H1 (cell line): ENCODE measurements around the gene NCOA1. TPM values are rescaled to one million over a fixed set of nuclear protein-coding genes. Genes with fewer than 3 reads are reported as not detected.

Source experiments
- BCL11A ChIP-seq, 2 experiments: IDR thresholded peaks; one replicate each; pipeline ENCODE4 v1.6.1; 2011; ENCODE audit warnings: low read depth in 2 of 2, low read length in 2 of 2, mild to moderate bottlenecking in 2 of 2
- CHD2 ChIP-seq: IDR thresholded peaks from 2 replicates; pipeline ENCODE4 v1.6.1; 2012; ENCODE audit warnings: low read length, improper control_type of control experiment
- polyA plus RNA-seq, 7 experiments: library from polyadenylated mRNA; depleted of rRNA in 3 of 7; stranded (reverse) in 5 of 7; unstranded in 2 of 7; fragments of >200 nt in 5 of 7; fragments of 200-250 nt in 2 of 7; gene quantifications; 1 replicate in 5 of 7; 2 replicates in 1 of 7; 4 replicates in 1 of 7; pipeline versions ENCODE4 v1.2.1 to v1.2.3, GENCODE V29; 2011 to 2013; ENCODE audit warnings: missing spikeins in 2 of 7, mixed read lengths in 2 of 7
- total RNA-seq: library from RNA; stranded (reverse); fragmentation: NEBNext Ultra II Directional; extraction: Animal tissue kit (Norgen Biotek cat#: 25700); gene quantifications from 2 replicates; pipeline ENCODE4 v1.2.1, GENCODE V29; 2021
- TF ChIP-seq, protein P1 (sequence below): fragments of 300-600 bp; sonication (generic); IDR thresholded peaks from 2 replicates; pipeline ENCODE4 v1.7.1; 2012; ENCODE audit warnings: low read length, moderate library complexity, mild to moderate bottlenecking, inconsistent platforms; ENCODE audit not compliant: insufficient replicate concordance
- TF ChIP-seq, protein P2 (sequence below): IDR thresholded peaks from 2 replicates; pipeline ENCODE4 v1.6.1; 2012; ENCODE audit warnings: inconsistent platforms
- TF ChIP-seq, protein P3 (sequence below), 3 experiments: IDR thresholded peaks; 1 replicate in 2 of 3; 2 replicates in 1 of 3; pipeline versions ENCODE4 v1.5.1 to v1.6.1; 2011; ENCODE audit warnings: low read length in 3 of 3, mild to moderate bottlenecking in 3 of 3, inconsistent platforms in 2 of 3, low read depth in 1 of 3, moderate library complexity in 1 of 3; ENCODE audit not compliant: insufficient read depth in 1 of 3; ENCODE audit errors: control extremely low read depth in 1 of 3

The NCOA1 gene
- total and polyA plus RNA-seq, 2 of the 8 experiments (the other 6 are each of a cell fraction or from before 2014, with no cell fraction given): 12.8 to 17.9 TPM

DNA sequence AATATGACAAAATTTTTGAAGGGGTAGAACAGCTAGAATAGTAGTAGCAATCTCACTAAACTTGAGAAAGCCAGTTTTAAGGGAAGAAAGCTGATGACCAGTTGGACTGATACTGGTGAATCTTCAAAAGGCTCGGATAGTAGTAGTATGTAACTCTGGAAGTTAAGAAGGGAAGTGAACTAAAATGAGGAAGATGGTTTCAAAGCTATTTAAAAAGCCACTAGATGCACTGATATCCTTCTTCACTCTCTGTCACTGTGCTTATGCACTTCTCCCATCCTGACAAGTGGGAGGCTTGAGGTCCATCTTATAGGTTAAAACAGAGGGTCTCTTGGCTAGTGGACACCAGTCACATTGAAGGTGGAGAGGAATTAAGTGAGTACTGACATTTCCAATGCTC, 141.1 kb downstream of the NCOA1 start (continued):
- no peak for TF ChIP-seq CHD2
- TF ChIP-seq BCL11A (IDR thresholded peaks at IDR 0.05; ENCODE audit: low read depth in 2 of 2, low read length in 2 of 2): no peak
- TF ChIP-seq, protein P1, sequence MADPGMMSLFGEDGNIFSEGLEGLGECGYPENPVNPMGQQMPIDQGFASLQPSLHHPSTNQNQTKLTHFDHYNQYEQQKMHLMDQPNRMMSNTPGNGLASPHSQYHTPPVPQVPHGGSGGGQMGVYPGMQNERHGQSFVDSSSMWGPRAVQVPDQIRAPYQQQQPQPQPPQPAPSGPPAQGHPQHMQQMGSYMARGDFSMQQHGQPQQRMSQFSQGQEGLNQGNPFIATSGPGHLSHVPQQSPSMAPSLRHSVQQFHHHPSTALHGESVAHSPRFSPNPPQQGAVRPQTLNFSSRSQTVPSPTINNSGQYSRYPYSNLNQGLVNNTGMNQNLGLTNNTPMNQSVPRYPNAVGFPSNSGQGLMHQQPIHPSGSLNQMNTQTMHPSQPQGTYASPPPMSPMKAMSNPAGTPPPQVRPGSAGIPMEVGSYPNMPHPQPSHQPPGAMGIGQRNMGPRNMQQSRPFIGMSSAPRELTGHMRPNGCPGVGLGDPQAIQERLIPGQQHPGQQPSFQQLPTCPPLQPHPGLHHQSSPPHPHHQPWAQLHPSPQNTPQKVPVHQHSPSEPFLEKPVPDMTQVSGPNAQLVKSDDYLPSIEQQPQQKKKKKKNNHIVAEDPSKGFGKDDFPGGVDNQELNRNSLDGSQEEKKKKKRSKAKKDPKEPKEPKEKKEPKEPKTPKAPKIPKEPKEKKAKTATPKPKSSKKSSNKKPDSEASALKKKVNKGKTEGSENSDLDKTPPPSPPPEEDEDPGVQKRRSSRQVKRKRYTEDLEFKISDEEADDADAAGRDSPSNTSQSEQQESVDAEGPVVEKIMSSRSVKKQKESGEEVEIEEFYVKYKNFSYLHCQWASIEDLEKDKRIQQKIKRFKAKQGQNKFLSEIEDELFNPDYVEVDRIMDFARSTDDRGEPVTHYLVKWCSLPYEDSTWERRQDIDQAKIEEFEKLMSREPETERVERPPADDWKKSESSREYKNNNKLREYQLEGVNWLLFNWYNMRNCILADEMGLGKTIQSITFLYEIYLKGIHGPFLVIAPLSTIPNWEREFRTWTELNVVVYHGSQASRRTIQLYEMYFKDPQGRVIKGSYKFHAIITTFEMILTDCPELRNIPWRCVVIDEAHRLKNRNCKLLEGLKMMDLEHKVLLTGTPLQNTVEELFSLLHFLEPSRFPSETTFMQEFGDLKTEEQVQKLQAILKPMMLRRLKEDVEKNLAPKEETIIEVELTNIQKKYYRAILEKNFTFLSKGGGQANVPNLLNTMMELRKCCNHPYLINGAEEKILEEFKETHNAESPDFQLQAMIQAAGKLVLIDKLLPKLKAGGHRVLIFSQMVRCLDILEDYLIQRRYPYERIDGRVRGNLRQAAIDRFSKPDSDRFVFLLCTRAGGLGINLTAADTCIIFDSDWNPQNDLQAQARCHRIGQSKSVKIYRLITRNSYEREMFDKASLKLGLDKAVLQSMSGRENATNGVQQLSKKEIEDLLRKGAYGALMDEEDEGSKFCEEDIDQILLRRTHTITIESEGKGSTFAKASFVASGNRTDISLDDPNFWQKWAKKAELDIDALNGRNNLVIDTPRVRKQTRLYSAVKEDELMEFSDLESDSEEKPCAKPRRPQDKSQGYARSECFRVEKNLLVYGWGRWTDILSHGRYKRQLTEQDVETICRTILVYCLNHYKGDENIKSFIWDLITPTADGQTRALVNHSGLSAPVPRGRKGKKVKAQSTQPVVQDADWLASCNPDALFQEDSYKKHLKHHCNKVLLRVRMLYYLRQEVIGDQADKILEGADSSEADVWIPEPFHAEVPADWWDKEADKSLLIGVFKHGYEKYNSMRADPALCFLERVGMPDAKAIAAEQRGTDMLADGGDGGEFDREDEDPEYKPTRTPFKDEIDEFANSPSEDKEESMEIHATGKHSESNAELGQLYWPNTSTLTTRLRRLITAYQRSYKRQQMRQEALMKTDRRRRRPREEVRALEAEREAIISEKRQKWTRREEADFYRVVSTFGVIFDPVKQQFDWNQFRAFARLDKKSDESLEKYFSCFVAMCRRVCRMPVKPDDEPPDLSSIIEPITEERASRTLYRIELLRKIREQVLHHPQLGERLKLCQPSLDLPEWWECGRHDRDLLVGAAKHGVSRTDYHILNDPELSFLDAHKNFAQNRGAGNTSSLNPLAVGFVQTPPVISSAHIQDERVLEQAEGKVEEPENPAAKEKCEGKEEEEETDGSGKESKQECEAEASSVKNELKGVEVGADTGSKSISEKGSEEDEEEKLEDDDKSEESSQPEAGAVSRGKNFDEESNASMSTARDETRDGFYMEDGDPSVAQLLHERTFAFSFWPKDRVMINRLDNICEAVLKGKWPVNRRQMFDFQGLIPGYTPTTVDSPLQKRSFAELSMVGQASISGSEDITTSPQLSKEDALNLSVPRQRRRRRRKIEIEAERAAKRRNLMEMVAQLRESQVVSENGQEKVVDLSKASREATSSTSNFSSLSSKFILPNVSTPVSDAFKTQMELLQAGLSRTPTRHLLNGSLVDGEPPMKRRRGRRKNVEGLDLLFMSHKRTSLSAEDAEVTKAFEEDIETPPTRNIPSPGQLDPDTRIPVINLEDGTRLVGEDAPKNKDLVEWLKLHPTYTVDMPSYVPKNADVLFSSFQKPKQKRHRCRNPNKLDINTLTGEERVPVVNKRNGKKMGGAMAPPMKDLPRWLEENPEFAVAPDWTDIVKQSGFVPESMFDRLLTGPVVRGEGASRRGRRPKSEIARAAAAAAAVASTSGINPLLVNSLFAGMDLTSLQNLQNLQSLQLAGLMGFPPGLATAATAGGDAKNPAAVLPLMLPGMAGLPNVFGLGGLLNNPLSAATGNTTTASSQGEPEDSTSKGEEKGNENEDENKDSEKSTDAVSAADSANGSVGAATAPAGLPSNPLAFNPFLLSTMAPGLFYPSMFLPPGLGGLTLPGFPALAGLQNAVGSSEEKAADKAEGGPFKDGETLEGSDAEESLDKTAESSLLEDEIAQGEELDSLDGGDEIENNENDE: no peak
- TF ChIP-seq, protein P2, sequence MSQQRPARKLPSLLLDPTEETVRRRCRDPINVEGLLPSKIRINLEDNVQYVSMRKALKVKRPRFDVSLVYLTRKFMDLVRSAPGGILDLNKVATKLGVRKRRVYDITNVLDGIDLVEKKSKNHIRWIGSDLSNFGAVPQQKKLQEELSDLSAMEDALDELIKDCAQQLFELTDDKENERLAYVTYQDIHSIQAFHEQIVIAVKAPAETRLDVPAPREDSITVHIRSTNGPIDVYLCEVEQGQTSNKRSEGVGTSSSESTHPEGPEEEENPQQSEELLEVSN: no peak
- TF ChIP-seq, protein P3, sequence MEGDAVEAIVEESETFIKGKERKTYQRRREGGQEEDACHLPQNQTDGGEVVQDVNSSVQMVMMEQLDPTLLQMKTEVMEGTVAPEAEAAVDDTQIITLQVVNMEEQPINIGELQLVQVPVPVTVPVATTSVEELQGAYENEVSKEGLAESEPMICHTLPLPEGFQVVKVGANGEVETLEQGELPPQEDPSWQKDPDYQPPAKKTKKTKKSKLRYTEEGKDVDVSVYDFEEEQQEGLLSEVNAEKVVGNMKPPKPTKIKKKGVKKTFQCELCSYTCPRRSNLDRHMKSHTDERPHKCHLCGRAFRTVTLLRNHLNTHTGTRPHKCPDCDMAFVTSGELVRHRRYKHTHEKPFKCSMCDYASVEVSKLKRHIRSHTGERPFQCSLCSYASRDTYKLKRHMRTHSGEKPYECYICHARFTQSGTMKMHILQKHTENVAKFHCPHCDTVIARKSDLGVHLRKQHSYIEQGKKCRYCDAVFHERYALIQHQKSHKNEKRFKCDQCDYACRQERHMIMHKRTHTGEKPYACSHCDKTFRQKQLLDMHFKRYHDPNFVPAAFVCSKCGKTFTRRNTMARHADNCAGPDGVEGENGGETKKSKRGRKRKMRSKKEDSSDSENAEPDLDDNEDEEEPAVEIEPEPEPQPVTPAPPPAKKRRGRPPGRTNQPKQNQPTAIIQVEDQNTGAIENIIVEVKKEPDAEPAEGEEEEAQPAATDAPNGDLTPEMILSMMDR (IDR thresholded peaks at IDR 0.05; ENCODE audit: control extremely low read depth in 1 of 3, insufficient read depth in 1 of 3, low read depth in 1 of 3, low read length in 3 of 3): no peak
